Nephron progenitor cell (in vitro differentiated cells): ENCODE data around the gene KIF2B.

Experiments used
- DNase-seq: peaks from one replicate; pipeline ENCODE4 v3.0.0; 2021
- H3K27ac Mint-ChIP-seq: 2 replicates; pipeline ENCODE4 v1.8.0; 2021; ENCODE audit warnings: mild to moderate bottlenecking, moderate library complexity, mixed read lengths
- H3K27me3 Mint-ChIP-seq: 2 replicates; pipeline ENCODE4 v1.8.0; 2021; ENCODE audit warnings: mild to moderate bottlenecking, low read depth, mixed read lengths; ENCODE audit not compliant: poor library complexity
- H3K36me3 Mint-ChIP-seq: 2 replicates; pipeline ENCODE4 v1.8.0; 2021; ENCODE audit warnings: low read depth, mixed read lengths
- H3K4me1 Mint-ChIP-seq: 2 replicates; pipeline ENCODE4 v1.8.0; 2021; ENCODE audit warnings: mixed read lengths
- H3K4me3 Mint-ChIP-seq: 2 replicates; pipeline ENCODE4 v1.8.0; 2021; ENCODE audit warnings: mild to moderate bottlenecking, moderate library complexity, mixed read lengths
- H3K9me3 Mint-ChIP-seq: 2 replicates; pipeline ENCODE4 v1.8.0; 2021; ENCODE audit warnings: mild to moderate bottlenecking, moderate library complexity, mixed read lengths
- CTCF ChIP-seq: fragments of 200-600 bp; sonication (generic); IDR thresholded peaks from 2 replicates; pipeline ENCODE4 v1.5.0; 2021; ENCODE audit warnings: antibody characterized with exemption

KIF2B gene

GRCh38 chr17:53794875-53795274 is 27.9 kb upstream of the KIF2B start:
- Mint-ChIP-seq H3K27me3 (no peaks in the 10 kb centered on the region), H3K4me1 (peaks cover 20% of the 10 kb centered on the region), H3K4me3 (no peak overlapping the region), H3K9me3 (no peaks in the 10 kb centered on the region), H3K27ac (no peak overlapping the region), H3K36me3 (no peaks in the 10 kb centered on the region)
- DNase-seq, result no peak
- TF ChIP-seq CTCF, result no peak

GRCh38 chr17:53796642-53797041 is 26.1 kb upstream of the KIF2B start:
- H3K27ac Mint-ChIP-seq, result no peak overlapping the region
- H3K4me3 Mint-ChIP-seq, result no peak overlapping the region
- no peaks in the 10 kb centered on the region for H3K36me3 Mint-ChIP-seq
- no peaks in the 10 kb centered on the region for H3K27me3 Mint-ChIP-seq
- H3K4me1 Mint-ChIP-seq, result peaks cover 15% of the 10 kb centered on the region
- no peak for DNase-seq
- no peaks in the 10 kb centered on the region for H3K9me3 Mint-ChIP-seq
- no peak for TF ChIP-seq CTCF

GRCh38 chr17:53797501-53797900 is 25.2 kb upstream of the KIF2B start:
- no peak for DNase-seq
- TF ChIP-seq CTCF, result no peak
- H3K27me3 Mint-ChIP-seq, result no peaks in the 10 kb centered on the region
- H3K27ac Mint-ChIP-seq, result no peak overlapping the region
- H3K36me3 Mint-ChIP-seq, result no peaks in the 10 kb centered on the region
- H3K4me1 Mint-ChIP-seq, result peaks cover 9% of the 10 kb centered on the region
- H3K9me3 Mint-ChIP-seq, result no peaks in the 10 kb centered on the region
- no peak overlapping the region for H3K4me3 Mint-ChIP-seq

GRCh38 chr17:53804437-53804836 is 18.3 kb upstream of the KIF2B start:
- Mint-ChIP-seq H3K36me3 (no peaks in the 10 kb centered on the region), H3K27me3 (no peaks in the 10 kb centered on the region), H3K27ac (no peak overlapping the region), H3K4me1 (no peaks in the 10 kb centered on the region), H3K9me3 (no peaks in the 10 kb centered on the region), H3K4me3 (no peak overlapping the region)
- no peak for DNase-seq
- no peak for TF ChIP-seq CTCF

GRCh38 chr17:53806473-53806872 is 16.3 kb upstream of the KIF2B start:
- no peaks in the 10 kb centered on the region for H3K27me3 Mint-ChIP-seq
- TF ChIP-seq CTCF, result no peak
- H3K36me3 Mint-ChIP-seq, result no peaks in the 10 kb centered on the region
- H3K27ac Mint-ChIP-seq, result no peak overlapping the region
- H3K4me3 Mint-ChIP-seq, result no peak overlapping the region
- no peak for DNase-seq
- H3K4me1 Mint-ChIP-seq, result no peaks in the 10 kb centered on the region
- peaks cover 6% of the 10 kb centered on the region for H3K9me3 Mint-ChIP-seq

GRCh38 chr17:53807286-53807685 is 15.4 kb upstream of the KIF2B start:
- TF ChIP-seq CTCF, result no peak
- no peaks in the 10 kb centered on the region for H3K27me3 Mint-ChIP-seq
- no peaks in the 10 kb centered on the region for H3K36me3 Mint-ChIP-seq
- H3K9me3 Mint-ChIP-seq, result peaks cover 6% of the 10 kb centered on the region
- H3K4me1 Mint-ChIP-seq, result no peaks in the 10 kb centered on the region
- no peak overlapping the region for H3K27ac Mint-ChIP-seq
- no peak overlapping the region for H3K4me3 Mint-ChIP-seq
- no peak for DNase-seq
